Stimulated activated CD4-positive, alpha-beta T cell treated with anti-CD3 and anti-CD28 coated beads, TNF-alpha, amount 100 ng/mL, for 1 hour (primary cell): ENCODE measurements around the gene CDK11A.

Experiments used
- DNase-seq, 3 donors: peaks; one replicate each; pipeline ENCODE4 v3.0.0-alpha.2; 2020; ENCODE audit warnings: low read depth in 3 of 3, low spot score in 1 of 3

The CDK11A gene

GRCh38 chr1:1724035-1724864 is at the start of gene CDK11A:
TSS of gene CDK11A (minus strand) at chr1:1724357. CDS start at chr1:1722818, 1,539 bp downstream.
- peak; percentile 83 to 94 (median 94) for DNase-seq

- DNase-seq: no peak
Observed at GRCh38 chr1:1773874-1774273, 49.7 kb upstream of the CDK11A start.

GRCh38 chr1:1771096-1771495 is 46.9 kb upstream of the CDK11A start:
- DNase-seq: no peak

GRCh38 chr1:1770102-1770501 is 45.9 kb upstream of the CDK11A start:
- DNase-seq: no peak

GRCh38 chr1:1768249-1768992 is 44.3 kb upstream of the CDK11A start:
- no peak for DNase-seq

GRCh38 chr1:1764876-1765470 is 40.8 kb upstream of the CDK11A start:
- DNase-seq: no peak

GRCh38 chr1:1763657-1764621 is 39.8 kb upstream of the CDK11A start:
- DNase-seq: no peak

- no peak for DNase-seq
Observed at GRCh38 chr1:1761504-1762376, 37.6 kb upstream of the CDK11A start.

GRCh38 chr1:1760715-1761114 is 36.6 kb upstream of the CDK11A start:
- DNase-seq: no peak

GRCh38 chr1:1760345-1760650 is 36.1 kb upstream of the CDK11A start:
- no peak for DNase-seq

- DNase-seq: no peak
Observed at GRCh38 chr1:1759456-1760344, 35.5 kb upstream of the CDK11A start.

GRCh38 chr1:1758692-1759455 is 34.7 kb upstream of the CDK11A start:
- DNase-seq: no peak

GRCh38 chr1:1758059-1758621 is 34.0 kb upstream of the CDK11A start:
- no peak for DNase-seq

GRCh38 chr1:1757422-1758058 is 33.4 kb upstream of the CDK11A start:
- no peak for DNase-seq

- no peak for DNase-seq
Observed at GRCh38 chr1:1756661-1757421, 32.7 kb upstream of the CDK11A start.

GRCh38 chr1:1755852-1756251 is 31.7 kb upstream of the CDK11A start:
- no peak for DNase-seq

GRCh38 chr1:1755426-1755825 is 31.3 kb upstream of the CDK11A start:
- no peak for DNase-seq
